ACHN (cell line): ENCODE measurements around the gene GIN1.
"Not testable (repeated sequence)": the region's sequence is repeated elsewhere in the genome, so short reads cannot be mapped to it uniquely, and the experiment has no call there.

ENCODE experiments used
- DNase-seq: peaks from one replicate; pipeline ENCODE4 v3.0.0-alpha.2; 2015
- in situ Hi-C: cut with HindIII; loops from 2 replicates; pipeline ENCODE4 v1.10.0; 2017; ENCODE audit warnings: low sequenced_read_pairs, low pct_ligation_motif_present, low pct_unique_long_range_greater_than_20kb

Gene GIN1

DNA sequence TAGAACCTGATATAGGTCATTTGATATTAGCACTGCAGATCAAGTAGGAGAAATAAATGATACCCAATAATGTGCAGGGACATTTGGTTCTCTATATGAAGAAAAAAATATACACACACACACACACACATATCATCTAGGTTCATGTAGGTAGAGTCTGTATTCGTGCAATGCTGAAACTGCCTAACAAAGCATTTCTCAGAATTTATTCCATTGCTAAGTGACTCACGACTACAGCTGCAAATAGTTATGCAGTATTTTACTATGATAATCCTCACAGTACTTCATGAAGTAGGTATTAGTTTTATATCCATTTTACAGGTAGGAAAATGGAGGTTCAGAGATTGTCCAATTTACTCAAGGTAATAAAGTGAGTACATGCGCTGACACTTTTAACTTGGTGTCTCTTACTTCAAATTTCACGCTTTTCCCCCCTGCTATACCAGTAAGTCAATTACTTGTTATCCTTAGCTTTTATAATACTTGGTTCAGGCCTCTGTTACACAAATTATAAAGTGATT, 2.4 kb downstream of the GIN1 start:
- no peak for DNase-seq
- in situ Hi-C loops: no loop called here

DNA sequence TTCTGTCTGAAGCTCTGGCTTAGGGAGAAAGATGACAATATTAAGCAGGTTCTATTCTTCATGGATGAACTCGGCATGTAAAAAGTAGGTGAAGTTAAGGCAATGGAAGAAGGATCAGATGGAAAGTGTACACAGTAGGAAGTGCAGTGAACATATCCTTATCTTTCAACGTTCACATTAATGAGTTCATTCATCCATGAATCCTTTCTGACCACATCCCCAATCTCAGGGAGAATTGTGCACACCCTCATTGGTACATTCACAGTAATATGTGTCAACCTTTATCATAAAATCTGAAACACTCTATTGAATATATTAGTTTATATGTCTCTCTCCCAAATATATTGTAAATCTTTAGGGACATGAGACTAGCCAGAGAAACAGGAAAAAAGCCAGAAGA, 5.5 kb downstream of the GIN1 start:
- in situ Hi-C loops: no loop called here
- DNase-seq: no peak

GRCh38 chr5:103112910-103113309, 7.0 kb downstream of the GIN1 start:
- in situ Hi-C loops: no loop called here
- no peak for DNase-seq

DNA sequence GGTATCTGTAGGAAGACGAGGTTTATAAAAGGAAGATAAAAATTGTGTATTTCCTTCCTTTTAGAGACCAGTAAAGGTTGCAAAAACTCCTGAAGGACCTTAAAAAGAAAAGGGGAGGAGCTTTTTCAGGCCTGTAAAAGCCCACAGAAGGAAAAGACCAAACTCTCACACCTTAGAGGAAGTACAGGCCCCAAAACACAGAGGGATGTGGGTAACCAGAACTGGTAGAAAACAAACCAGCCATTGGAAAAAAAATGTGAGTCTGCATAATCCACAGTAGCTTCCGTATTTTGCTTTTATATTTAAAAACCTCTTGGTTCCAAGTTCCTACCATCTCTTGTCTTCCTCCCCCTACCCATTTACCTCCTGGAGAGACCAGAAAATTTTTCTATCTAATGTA, 8.5 kb downstream of the GIN1 start:
- DNase-seq: no peak
- in situ Hi-C loops: no loop called here

- no peak for DNase-seq
- in situ Hi-C loops: no loop called here
These were observed 9.5 kb downstream of the GIN1 start for GRCh38 chr5:103110403-103110802.

DNA sequence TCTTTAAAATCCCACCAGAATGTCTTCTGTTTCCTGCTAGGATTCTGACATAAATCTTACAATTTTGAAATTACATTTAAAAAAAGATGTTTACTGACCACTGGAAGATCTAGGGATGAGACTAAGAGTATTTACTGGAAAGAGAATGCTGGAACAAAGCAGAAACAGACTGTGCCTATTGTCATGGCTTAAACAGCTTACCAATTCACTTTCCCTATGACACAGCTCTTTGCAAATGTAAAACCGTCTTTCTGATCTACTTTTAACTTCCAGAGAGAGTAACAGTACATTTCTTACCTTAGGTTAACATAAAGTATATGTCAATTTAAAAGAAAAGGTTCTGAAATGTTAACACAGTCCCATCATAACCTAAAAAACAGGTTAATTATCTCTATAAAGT, 10.7 kb downstream of the GIN1 start:
- no peak for DNase-seq
- in situ Hi-C loops: no loop called here

- no peak for DNase-seq
- in situ Hi-C loops: no loop called here
These were observed 11.9 kb downstream of the GIN1 start for GRCh38 chr5:103108086-103108485.

- no peak for DNase-seq
- in situ Hi-C loops: no loop called here
These were observed 17.7 kb downstream of the GIN1 start for GRCh38 chr5:103102234-103102633.

DNA sequence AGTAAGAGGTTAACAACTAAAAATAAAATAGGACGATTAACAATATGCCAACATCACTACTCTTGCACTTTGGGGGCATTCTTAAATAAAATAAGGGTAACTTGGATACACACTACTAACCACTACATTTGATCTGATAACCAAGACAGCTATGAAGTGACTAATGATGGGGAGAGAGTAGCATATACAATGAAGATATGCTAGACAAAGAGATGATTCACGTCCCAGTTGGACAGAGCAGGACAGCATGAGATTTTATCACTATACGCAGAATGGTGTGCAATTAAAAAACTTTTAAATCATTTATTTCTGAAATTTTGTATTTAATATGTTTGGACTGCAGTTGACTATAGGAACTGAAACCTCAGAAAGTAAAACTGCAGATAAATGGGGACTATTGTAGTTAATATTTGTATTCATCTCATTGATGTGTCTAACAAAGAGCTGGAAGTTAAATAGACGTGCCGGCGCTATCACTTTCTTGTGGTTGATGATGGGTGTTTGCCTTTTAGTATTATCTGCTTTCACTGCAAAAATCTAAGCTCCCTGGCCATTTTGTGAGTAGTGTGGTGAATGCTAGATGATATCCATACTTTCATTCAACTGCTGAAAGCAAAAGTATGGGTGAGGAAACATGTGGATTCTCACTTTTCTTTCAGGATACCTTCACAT, 18.7 kb downstream of the GIN1 start:
- in situ Hi-C loops: no loop called here
- DNase-seq: no peak

DNA sequence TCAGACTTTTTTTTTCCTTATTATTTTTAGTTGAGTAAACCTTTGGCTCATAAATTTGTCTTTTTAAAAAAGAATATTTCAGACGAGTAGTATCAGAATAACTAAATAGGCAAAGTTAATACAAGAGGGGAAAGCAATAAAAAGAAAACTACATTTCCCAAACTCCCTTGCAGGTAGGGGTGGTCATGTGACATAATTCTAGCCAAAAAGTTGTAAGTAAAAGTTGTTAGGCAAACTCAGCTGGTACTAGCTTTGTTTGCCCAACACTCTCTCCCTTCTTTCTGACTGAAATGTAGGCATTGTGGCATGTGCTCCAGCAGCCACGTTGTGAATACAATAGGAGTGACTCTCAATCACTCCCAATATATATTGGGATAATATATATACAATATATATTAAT, 20.9 kb downstream of the GIN1 start:
- no peak for DNase-seq
- in situ Hi-C loops: no loop called here

GRCh38 chr5:103094737-103095136, 25.2 kb downstream of the GIN1 start:
- in situ Hi-C loops: no loop called here
- no peak for DNase-seq

- no peak for DNase-seq
- in situ Hi-C loops: no loop called here
These were observed 26.2 kb downstream of the GIN1 start for GRCh38 chr5:103093727-103094126.

DNA sequence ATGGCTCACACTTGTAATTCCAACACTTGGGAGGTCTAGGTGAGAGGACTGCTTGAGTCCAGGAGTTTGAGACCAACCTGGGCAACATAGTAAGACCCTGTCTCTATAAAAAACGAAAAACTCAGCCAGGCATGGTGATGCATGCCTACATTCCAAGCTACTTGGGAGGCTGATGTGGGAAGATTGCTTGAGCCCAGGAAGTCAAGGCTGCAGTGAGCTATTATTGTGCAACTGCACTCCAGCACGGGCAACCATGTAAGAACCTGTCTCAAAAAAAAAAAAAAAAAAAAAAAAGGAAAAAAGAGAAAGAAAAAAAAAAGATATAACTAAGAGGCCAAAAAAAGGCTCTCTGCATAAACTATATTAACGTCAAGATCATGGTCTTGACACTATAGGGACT, 27.3 kb downstream of the GIN1 start:
- no peak for DNase-seq
- in situ Hi-C loops: no loop called here

DNA sequence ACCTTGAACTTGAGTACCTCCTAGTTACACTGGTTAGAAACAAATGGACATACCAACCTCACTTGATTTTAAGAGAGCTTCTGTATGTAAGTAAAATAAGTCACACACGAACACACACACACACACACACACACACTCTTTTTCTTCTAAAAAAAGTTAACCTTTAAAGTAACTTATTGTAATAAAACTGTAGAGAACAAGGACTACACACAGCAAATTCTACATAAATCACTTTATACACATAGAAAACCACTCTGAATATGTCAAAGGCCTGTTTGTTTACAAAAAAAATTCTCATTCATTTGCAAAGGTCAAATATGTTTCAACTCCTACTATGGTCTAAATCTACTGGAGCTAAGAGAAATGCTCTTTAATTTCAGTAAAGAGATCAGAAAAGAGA, 29.1 kb downstream of the GIN1 start:
- in situ Hi-C loops: no loop called here
- no peak for DNase-seq

- in situ Hi-C loops: no loop called here
- DNase-seq: no peak
These were observed 30.7 kb downstream of the GIN1 start for GRCh38 chr5:103089272-103089671.

GRCh38 chr5:103086547-103086946, 33.4 kb downstream of the GIN1 start:
- no peak for DNase-seq
- in situ Hi-C loops: no loop called here

- no peak for DNase-seq
- in situ Hi-C loops: no loop called here
These were observed 40.1 kb downstream of the GIN1 start for GRCh38 chr5:103079796-103080195.

DNA sequence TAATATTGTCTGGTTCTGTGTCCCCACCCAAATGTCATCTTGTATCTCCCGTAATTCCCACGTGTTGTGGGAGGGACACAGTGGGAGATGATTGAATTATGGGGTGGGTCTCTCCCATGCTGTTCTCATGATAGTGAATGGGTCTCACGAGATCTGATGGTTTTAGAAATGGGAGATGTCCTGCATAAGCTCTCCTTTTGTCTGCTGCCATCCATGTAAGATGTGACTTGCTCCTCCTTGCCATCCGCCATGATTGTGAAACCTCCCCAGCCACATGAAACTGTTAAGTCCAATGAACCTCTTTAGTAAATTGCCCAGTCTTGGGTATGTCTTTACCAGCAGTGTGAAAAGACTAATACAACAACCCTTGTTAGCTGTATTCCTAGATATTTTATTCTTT, 44.5 kb downstream of the GIN1 start:
- in situ Hi-C loops: no loop called here
- no peak for DNase-seq

DNA sequence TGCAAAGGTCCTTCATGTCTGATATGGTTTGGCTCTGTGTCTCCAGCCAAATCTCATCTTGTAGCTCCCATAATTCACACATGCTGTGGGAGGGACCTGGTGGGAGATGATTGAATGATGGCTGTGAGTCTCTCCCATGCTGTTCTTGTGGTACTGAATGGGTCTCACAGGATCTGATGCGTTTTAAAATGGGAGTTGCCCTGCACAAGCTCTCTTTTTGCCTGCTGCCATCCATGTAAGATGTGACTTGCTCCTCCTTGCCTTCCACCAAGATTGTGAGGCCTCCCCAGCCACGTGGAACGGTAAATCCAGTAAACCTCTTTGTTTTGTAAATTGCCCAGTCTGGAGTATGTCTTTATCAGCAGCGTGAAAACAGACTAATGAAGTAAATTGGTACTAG, 46.4 kb downstream of the GIN1 start:
- DNase-seq, in situ Hi-C loops: not testable (repeated sequence)

DNA sequence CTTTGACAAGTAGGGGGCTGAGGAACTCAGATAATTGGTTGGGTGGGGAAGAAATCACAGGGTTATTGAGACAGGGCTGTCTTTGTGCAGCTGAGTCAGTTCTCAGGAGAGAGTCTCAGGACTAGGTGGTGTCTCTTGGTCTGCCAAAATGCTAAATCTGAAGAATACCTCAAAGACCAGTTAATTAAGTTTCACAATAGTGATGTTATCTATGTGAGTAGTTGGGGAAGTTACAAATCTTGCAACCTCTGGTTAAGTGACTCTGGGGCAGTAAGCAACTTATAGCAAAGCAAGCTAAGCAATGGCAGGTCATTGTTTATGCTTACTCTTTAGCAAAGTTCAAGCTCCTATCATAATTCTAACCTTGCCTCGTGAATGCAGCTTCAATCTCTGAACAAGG, 53.6 kb downstream of the GIN1 start:
- in situ Hi-C loops: no loop called here
- no peak for DNase-seq
